Activated naive CD4-positive, alpha-beta T cell treated with anti-CD3 and anti-CD28 coated beads, Interleukin-2, amount 50 U/mL, for 16 hours (primary cell): Measurements from ENCODE around the gene DIP2B.

Experiments used
- DNase-seq: peaks from one replicate; pipeline ENCODE4 v3.0.0-alpha.2; 2020

DIP2B gene

DNA sequence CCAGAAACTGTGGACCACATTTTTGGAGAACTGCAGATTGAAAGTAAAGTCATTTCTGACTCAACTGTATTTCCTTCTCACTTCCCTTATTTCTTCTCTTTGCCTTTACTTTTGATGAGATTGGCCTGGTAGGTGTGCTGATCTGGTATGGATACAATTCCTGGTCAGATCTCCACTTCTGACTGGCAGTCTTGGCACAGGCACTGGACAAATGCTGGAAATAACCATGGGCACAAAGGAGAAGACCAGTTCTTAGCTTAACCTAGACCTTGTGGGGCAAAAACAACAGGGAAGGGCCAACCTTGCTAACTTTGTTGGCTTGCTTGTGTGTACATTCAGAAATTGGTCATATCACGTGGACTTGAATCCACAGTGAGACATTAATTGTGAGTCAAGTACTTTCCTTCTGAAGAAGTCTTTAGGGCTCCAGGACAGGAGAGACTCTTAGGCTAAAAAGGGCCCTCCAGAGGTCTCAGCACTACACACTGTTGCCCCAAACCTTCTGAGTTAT, 75.0 kb downstream of the DIP2B start:
- no peak for DNase-seq

DNA sequence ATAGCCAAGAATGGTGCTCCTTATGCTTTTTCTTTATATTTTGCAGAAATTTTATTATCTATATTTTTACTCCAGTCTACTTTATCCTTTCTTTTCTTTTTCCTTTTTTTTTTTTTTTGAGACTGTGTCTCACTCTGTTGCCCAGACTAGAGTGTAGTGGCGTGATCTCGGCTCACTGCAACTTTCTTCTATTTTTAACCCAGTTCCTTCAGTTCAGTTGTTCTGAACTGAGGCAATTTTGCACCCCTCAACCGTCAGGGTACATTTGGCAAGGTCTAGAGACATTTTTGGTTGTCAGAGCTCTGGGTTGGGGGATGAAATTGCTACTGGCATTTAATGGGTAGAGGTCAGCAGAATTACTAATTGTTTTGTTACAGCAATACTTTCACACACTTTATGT, 75.7 kb downstream of the DIP2B start:
- no peak for DNase-seq

GRCh38 chr12:50581226-50582184, 76.7 kb downstream of the DIP2B start:
- no peak for DNase-seq

DNA sequence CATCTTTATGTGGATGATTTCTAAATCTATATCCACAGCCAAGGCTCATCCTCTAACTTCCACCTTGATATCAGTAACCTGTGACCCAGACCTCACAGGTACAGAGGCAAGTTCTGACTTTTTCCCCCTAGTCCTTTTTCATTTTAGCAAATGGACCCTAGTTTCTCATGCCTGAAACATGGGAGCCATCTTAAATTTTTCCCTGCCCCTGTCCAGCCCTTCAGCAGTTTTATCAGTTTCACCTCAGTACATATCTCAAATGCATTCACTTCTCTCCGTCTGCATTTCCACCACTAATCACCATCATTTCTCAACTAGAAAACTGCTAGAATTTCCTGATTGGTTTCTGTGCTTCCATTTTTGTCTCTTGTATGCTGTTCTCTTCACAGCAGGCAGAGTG, 79.3 kb downstream of the DIP2B start:
- no peak for DNase-seq

DNA sequence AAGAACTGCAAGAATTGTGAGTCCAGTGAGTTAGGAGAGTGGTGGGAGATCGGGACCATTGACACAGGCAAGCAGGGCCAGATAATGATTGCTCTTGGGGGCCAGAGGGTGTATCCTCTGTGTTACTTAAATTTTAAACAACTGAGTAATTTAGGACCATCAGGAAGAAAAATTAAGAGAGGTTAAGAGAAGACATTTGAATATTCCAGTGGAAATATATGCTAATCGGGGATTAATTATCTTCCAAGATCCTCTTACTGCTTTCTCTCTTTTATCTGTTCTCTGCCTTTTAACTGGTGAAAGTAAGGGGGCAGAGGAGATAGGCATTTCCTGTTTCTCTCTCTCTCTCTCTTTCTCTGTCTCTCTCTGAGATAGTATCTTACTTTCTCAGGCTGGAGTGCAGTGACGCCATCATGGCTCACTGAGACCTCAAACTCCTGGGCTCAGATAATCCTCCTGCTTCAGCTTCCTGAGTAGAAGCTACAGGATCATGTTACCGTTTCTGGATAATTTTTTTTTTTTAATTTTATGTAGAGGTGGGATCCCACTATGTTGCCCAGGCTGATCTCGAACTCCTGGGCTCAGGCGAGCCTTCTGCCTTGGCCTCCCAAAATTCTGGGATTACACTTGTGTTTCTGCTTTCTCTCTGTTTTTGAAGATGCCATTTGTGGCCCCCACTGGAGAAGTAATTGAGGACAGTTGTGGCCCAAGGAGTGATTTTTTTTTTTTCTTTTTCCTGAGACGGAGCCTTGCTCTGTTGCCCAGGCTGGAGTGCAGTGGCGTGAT, 85.1 kb downstream of the DIP2B start:
- no peak for DNase-seq

- DNase-seq: no peak
These were observed 86.1 kb downstream of the DIP2B start for GRCh38 chr12:50590869-50591268.

- DNase-seq: no peak
These were observed 90.9 kb downstream of the DIP2B start for GRCh38 chr12:50595667-50596066.

- peak; percentile 64 for DNase-seq
These were observed 92.7 kb downstream of the DIP2B start for GRCh38 chr12:50597200-50598195.

- DNase-seq: no peak
These were observed 93.6 kb downstream of the DIP2B start for GRCh38 chr12:50598321-50598862.

- no peak for DNase-seq
These were observed 94.7 kb downstream of the DIP2B start for GRCh38 chr12:50599366-50600095.

DNA sequence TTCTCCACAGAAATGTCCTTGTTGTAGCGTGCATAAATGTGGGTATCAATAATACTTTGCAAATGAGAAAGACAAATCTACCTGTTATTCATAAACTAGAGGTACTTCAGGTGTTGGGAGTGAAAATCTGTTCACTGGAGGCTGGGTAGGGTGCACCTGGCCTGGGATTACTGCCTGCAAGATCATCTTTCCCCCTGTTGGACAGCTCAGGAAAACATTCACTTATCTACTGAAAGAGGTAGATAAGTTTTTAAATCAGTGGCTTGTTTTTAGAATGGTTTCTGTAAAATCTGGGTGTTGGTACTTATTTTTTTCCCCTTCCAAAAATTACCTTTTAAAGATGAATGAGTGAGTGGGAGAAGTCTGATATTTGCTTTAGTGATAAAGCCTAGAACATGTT, 95.6 kb downstream of the DIP2B start:
- DNase-seq: no peak

DNA sequence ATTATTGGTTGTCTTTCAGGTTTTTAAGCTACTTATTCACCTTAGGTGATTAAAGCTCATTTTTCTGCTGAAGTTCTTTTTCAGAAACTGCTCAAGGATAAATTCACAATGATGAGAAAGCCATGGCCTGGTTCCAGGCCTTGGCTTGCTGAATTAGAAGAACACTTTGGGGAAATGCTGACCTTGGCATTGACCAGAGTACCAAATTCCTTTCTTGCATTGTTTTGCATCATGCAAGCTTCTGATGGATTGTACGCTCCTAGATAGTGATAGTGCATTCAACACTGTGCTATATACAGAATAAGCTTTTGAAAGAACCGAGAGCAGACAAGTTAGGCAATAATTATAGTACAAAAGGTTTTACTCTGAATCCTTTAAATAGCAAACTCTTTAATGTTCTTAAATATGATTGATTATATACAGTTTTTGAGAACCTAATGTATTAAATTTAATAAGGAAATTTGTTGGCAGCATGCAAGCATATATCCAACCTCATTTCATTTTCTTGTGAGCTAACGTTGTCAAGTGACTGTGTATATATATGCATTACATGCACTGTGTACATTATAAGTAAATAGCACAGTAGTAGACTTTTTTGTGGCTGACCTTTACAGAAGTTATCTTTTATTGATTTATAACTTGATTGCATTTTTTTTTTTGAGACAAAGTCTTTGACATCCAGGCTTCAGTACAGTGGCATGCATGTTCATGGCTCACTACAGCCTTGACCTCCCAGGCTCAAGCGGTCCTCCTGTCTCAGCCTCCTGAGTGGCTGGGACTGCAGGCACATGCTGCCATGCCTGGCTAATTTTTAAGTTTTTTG, 99.2 kb downstream of the DIP2B start:
- no peak for DNase-seq

GRCh38 chr12:50604640-50604920, 99.8 kb downstream of the DIP2B start:
- no peak for DNase-seq

DNA sequence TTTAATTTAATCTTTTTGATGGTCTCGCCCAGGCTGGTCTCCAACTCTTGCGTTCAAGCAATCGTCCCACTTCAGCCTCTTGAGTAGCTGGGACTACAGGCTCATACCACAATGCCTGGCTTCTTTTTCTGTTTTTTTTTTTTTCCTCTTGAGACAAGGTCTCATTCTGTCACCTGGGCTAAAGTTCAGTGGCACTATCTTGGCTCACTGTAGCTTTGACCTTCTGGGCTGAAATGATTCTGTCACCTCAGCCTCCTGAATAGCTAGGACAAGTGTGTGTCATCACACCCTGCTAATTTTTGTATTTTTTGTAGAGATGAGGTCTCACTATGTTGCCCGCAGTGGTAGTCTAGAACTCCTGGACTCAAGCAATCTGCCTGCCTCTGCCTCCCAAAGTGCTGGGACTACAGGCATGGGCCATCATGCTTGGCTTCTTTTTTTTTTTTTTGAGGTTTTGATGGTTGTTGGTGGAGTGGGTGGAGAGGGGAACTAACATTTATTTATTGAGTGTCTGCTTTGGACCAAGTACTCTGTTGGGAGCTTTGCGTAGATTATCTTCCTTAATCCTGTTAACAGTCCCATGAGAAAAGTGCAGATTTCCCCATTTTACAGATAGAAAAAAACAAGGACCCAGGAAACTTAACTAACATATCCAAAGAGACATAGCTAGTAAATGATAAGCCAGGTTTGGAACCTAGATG, 102.0 kb downstream of the DIP2B start:
- DNase-seq: no peak

DNA sequence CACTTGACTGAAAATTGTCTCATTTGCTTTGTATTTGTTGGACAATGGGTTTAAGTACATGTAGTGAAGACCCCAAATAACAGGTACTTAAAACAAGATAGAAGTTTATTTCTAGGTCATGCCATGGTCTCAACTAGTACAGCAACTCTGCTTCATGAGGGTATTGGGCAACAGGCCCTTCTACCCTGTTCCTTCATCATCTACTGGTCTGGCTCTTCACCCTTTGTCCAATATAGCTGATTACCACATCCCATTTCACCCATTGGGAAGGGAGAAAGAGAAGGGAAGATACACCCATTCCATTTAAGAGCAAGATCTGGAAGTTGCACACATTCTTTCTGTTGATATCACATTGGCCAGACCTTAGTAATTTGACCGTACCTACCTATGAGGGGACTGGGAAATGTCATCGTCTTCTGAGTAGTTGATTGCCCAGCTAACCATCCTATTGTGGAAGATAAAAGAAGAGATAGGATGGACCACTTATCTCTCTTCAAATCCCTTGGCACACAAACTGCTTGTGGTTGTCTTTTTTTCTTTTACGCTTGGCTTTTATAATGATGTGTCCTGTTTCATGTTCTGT, 104.6 kb downstream of the DIP2B start:
- DNase-seq: no peak

DNA sequence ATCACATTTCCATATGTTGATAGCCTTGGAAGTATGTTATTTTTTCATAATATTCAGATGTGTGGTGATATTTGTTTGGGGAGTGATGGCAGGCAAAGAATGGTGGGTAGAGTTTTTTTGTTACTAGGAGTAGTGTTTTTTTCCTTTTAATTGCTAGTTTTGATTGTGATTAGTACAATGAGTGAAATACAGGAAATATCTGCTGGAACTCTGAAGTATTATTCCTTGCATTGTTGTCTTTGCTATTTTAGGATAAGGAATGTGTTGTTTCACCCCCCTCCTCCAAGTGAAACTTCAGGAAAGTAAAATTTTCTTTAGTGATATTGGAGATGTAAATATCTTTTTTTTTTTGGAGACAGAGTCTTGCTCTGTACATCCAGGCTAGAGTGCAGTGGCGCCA, 105.4 kb downstream of the DIP2B start:
- no peak for DNase-seq

- DNase-seq: no peak
These were observed 106.4 kb downstream of the DIP2B start for GRCh38 chr12:50611021-50611744.

GRCh38 chr12:50612882-50613281, 108.1 kb downstream of the DIP2B start:
- DNase-seq: no peak

GRCh38 chr12:50613463-50613862, 108.7 kb downstream of the DIP2B start:
- DNase-seq: no peak
